HG03045 (cell line): ENCODE results near the gene IFRD1.
"Not testable (repeated sequence)": the region's sequence is repeated elsewhere in the genome, so short reads cannot be mapped to it uniquely, and the experiment has no call there.

Source experiments
- ATAC-seq: cut with Tn5 transposase; IDR thresholded peaks from one replicate; pipeline ENCODE4 v1.9.1; 2021; ENCODE audit warnings: mild to moderate bottlenecking, moderate library complexity; ENCODE audit not compliant: unreplicated experiment

Gene IFRD1

DNA sequence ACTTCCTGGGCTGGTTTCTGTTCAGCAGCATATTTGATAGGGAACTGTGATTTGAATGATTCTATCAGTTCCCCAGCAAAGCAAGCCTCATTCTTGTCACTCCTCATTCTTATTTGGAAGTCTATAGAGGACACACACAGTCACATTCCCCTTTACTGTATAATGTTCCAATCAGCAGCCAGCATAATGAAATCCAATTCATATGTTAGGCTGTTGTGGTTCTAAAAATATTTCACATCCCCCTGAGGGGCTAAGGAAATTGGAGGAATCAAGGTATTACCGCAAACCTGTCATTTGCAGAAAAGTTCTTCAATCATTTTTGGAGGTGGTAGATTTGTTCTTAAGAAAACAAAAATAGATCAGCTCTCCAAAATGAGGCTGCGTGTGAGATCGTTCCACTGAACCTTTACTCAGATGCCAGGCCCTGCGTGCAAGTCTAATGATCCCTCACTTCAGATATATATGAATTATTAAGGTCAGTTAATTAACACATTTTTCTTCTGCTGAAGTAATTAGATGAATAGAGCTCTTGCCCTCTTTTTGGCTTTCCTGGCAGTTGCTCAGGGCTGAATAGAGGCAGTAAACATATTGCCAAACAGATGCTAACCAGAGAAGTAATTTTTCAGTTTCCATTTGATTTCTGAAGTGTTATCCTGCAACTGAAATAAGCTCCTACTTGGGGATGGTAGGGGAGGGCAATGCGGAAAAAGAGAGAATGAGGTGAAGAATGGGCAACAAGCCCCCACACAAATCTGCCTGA, 62.4 kb downstream of the IFRD1 start:
- no peak for ATAC-seq

DNA sequence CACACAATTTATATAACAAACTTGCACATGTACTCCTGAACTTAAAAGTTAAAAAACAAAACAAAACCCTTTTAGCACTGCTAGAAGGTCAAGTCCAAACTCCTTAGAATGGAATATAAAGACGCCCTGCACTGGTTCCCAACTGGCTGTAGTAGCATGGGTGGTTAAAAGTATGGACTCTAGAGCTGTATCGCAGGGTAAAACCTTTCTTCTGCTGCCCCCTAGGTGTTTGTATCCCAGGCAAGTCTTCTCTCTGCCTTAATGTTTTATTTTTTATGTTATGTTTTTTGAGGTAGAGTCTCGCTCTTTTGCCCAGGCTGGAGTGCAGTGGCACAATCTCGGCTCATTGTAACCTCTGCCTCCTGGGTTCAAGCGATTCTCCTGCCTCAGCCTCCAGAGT, 65.7 kb downstream of the IFRD1 start:
- ATAC-seq: no peak

DNA sequence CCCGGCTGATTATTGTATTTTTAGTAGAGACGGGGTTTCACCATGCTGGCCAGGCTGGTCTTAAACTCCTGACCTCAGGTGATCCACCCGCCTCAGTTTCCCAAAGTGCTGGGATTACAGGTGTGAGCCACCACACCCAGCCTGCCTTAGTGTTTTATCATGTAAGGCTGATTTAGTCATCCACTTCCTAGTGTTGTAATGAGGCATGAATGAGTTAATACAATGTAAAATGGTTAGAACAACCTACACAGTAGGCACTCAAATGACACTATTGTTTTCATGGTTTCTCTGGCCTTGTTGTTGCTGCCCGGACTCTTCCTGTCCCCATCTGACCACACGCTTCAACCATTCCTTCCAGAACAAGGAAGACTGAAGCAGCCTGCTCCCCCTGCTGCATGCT, 66.2 kb downstream of the IFRD1 start:
- ATAC-seq: not testable (repeated sequence)

DNA sequence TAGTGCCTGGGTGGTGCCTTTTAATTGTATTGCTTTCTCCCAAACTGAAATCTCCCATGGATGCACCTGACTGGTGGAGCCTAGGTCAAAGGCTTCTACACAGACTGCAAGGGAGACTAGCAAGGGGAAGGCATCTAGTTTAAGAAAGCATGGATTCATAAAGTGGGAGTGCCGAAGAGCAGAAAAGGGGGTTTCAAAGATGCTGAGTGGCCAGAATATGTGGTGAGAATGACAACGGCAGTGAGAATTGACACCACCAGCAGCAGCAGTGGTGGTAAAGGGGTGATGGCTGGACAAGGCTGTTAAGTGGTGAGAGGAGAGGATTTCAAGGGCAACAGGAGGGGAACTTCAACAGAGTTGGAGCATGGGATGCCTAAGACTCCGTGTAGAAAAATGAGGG, 67.2 kb downstream of the IFRD1 start:
- no peak for ATAC-seq

DNA sequence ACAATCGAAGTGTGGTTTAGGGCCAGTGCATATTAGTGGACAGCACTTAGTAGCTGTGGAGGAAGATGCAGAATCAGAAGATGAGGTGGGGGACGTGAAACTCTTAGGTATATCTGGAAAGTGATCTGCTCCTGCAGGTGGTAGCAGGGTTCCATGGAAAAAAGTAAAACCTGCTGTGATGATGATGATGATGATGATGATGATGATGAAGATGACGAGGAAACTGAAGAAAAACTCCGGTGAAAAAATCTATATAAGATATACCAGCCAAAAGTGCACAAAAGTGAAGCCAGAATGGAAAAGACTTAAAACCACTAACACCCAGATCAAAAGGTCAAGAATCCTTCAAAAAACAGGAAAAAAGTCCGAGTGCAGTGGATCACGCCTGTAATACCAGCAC, 70.5 kb downstream of the IFRD1 start:
- ATAC-seq: no peak

DNA sequence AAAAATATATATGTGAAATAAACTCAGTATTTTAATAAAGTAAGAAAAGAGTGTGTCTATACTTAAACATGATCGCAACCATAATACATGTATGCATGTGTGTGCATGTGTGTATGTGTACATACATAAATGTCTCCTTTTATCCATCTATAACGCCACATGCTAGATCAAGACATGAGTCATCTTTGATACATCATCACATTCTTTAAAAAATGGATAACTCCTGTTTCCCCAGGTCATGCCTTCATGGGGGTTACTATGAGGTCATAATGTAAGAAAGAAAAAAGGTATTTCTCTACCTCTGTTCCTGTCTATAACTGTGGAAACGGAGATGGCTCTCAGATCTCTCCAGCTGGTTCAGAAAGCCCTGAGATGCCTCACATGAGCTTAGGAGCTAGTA, 71.7 kb downstream of the IFRD1 start:
- ATAC-seq: no peak

DNA sequence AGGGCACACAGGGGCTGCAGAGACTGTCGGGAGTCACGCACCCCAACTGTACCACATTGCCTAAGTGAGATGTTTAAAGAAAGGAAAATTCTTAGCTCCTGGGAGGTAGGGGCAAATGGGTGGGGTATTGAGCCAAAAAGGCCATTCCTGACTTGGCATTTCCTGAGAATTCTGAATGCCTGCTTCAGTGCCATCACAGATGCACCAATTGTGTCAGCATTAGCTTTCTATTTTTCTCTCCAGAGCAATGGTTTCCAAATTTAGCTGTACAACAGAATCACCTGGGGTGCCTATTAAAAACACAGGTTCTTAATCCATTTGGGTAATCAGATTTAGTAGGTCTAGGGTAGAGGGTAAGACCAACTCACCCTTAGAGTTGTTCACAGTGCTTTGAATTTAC, 73.6 kb downstream of the IFRD1 start:
- ATAC-seq: no peak
